Measurements from ENCODE around the gene GRIK3.

The GRIK3 gene

DNA sequence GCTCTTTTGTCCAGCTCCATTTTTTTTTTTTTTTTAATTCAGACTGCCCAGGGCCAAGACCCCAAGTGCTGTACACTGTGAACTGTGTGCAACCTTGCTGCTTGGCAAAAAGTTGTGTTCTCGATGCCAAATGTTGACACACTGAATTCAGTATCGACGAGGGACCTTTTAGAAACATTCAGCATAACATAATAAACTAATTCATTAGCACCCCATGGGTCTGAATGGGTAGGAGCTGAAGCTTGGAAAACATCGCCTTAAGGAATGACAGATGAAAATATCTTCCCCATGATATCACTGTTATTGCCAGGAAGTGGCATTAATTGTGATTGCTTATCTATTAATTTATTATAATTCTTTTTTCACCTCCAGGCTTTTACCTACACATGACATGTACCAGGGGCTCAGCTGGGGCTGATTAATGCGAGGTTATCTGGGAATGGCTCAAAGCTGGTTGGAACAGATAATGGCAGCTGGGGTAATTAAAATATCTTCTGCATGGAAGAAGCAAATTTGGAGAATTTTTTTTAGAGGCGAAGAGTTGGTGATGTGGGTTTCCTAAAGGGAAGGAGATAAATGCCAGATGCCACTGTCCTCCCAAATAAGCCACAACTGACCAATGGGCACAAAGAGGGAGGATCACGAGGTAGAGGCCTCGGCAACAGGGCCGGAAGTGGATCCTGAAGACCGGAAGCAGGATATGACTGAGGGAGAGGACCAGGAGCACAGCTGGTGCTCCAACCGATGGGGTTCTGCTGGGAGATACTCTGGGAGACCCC, 169.3 kb downstream of the GRIK3 start:
- H3K27ac ChIP-seq = no peak overlapping the region
- no peak for DNase-seq (ENCODE audit: low read depth, low spot score)

DNA sequence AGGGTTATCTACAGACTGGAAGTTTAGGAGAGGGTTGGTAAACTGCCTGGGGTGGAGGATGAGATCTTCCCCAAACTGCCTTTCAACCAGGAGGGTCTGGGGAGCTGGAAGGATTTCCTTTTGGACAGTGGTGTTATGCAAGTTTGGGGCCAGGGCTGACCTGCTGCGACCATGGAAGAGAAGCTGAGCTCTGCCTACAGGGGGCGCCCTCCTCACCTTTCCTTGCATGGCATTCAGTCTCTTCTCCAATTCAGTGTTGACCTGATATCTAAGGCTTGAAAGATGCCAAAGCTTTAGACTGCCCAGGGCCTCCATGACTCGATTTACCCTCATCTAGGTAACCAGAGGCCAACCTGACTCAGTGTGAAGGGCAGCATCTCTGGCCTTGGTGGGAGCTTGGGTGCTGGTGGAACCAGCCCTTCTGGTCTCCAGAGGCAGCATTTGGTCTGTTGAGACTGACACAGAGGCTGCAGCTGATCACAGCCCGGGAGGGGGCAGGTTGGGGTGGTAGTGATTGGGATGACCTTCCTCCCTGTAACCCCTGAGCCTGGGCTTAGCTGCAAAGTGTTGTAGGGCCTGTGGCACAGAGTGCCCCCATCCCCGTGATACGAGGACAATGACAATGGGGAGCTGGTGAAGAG, 170.0 kb downstream of the GRIK3 start:
- H3K27ac ChIP-seq = no peak overlapping the region

DNA sequence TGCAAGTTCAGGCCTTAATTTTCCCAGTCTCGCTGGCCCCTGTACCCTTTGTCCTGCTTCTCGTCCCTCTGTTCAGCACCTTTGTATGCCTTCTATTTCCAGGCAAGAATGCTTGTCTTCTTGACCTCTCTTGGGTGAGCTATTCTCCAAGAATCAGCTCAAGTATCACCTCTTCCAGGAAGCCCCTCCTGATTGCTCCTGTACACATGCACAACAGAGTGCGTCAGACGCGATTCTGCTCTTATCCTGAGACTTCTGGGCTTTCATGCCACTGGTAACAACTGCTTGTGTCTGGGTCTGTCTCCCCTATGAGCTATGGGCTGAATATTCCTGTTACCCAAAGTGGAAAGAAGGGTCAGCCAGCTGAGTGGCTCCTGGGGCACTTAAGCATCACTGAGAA, 170.8 kb downstream of the GRIK3 start:
- H3K27ac ChIP-seq = no peak overlapping the region
- no peak for DNase-seq (ENCODE audit: low read depth, low spot score)

More for the DNA sequence above, 170.0 kb downstream of the GRIK3 start:
- DNase-seq (ENCODE audit: low read depth, low spot score) = no peak

DNA sequence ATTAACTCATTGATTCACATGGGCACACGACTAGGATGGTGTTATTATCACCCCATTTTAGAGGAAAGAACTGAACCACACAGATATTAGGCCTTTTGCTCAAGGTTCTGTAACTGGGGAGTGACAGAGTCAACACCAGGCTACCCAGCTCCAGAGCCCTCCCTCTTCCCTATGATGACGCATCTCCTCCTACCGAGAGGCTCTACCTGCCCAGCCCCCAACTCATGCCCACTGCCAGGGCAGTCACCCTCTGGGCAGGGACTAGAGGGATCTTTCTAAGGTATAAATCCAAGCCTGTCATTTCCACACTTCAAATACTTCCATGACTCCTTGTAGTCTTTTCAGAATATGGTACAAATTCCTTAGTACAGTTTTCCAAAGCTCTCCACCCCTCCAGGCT, 171.3 kb downstream of the GRIK3 start:
- H3K27ac ChIP-seq = no peak overlapping the region
- DNase-seq (ENCODE audit: low read depth, low spot score) = no peak

DNA sequence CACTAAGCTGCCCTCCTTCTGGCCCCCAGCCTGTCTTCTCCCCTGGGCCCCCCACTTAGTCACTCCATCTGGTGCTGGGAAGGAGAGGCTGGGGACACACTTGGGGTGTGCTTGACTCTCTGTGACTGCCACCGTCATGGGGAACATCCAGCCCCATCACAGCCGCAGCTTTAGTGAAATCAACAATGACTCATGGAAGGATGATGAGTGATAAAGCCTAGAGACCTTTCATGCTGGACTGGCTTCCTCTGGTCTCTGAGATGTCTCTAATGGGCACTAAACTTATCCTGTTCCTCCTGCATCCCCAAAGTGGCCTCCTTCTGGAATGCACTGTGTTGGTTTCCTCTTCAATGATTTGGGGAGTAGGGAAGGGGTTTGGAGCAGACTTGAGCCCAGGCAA, 172.9 kb downstream of the GRIK3 start:
- H3K27ac ChIP-seq = no peak overlapping the region
- DNase-seq (ENCODE audit: low read depth, low spot score) = no peak

DNA sequence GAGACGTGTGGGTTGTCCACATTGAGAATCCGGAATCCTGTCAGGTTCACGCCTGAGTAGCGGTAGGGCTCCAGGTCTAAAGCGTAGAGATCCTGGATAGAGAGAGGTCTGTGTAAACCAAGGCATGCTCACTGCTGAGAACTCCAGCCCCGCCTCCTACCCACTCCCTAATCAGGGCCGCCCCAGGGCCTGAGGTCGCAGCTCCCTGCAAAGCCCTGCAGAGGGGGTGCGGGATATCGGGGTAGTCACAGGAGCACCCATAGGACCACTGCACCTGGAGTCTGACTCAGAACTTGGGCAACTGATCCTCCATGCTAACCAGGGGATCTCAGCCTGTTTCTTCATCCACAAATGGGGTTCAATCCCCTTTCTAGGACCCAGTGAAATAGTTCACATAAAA, 174.4 kb downstream of the GRIK3 start:
- H3K27ac ChIP-seq = no peak overlapping the region
- DNase-seq (ENCODE audit: low read depth, low spot score) = no peak

DNA sequence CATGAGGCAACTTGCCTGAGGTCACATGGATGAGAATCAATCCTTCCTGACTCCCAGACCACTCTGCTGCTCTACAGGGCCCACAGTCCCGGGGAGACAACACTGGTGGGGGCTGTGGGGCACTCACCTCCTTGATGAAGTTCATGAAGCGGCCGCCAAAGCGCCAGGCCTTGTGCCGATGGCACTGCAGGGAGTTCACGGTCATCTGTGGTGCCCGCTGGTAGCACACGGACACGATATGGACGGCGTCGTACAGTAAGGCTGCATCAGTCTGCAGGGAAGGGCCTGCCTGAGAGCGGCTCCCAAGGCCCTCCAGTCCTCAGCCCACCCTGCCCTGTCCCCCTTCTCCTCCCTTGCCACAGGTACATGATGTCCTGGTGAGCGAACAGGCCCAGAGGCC, 175.3 kb downstream of the GRIK3 start:
- no peak overlapping the region for H3K27ac ChIP-seq
- DNase-seq (ENCODE audit: low read depth, low spot score) = no peak

DNA sequence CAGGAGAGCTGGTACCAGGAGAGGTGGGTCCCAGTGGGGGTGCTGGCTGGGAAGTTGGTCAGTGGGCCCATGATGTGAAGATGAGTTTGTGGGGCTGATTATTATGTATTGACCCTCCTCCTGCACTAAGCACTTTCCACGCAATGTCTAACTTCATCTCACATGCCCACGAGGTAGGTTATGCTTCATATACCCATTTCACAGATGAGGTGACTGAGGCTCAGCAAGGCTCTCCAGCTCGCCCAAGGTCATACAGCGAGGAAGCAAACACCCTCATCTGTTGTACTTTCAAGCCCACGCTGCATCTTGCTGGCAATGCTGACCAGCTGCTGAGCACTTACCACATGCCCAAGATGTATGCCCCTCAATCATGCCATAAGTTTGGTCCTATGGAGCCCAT, 175.8 kb downstream of the GRIK3 start:
- DNase-seq (ENCODE audit: low read depth, low spot score) = no peak
- H3K27ac ChIP-seq = no peak overlapping the region

DNA sequence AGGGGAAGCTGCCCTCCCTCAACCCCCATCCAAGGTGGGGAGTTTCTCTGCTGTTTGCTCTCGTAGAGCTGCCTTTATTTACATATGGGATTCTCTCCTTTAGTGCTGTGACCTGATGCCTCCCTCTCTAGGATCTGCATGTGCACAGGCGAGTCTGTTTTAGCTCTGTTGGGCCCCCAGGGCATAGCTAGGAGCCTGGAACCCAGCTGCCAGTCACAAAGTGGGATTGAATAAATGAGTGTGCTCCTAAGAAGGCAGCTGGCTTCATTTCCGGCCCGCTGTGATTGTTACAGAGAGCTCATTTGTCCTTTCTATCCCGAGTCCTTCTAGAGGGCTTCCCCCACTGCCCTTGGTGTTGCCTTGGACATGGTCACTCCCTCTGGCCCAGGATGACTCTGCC, 176.6 kb downstream of the GRIK3 start:
- DNase-seq (ENCODE audit: low read depth, low spot score) = no peak
- no peak overlapping the region for H3K27ac ChIP-seq

DNA sequence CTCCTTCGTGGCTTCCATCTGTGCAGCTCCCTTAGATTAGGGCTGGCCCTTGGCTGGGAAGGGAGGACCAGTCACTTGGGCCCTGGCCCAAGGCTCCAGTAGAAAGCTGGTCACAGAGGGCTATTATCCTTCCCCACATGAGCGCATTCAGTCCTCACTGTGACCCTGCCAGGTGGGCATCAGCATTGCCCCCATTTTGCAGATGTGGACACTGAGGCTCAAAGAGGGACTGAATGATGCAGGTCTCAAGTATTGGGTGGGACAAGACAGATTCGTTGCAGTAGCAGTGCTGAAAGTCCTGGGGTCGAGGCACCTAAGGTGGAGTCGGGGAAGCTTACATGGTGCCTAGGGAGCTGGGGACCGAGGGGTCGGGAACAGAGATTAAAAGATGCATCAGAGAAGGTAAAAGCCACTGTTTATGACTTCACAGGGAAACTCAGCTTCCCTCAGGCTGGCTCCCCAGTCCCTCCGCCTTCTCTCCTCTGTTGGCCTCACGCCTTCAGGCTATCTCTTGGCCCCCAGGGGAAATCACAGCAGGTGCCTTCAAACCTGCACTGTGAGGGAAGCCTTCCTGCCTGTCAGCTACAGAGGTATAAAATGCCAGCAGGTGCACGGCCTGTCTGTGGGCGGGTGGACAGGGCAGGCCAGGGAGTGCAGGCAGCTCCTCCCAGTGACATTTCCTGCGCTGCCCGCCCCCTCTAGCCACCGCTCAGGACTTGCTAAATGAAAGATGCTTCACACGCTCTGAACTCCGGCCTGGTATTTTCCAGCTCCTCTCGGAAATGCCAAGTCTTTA, 178.4 kb downstream of the GRIK3 start:
- no peak for DNase-seq (ENCODE audit: low read depth, low spot score)
- no peak overlapping the region for H3K27ac ChIP-seq

DNA sequence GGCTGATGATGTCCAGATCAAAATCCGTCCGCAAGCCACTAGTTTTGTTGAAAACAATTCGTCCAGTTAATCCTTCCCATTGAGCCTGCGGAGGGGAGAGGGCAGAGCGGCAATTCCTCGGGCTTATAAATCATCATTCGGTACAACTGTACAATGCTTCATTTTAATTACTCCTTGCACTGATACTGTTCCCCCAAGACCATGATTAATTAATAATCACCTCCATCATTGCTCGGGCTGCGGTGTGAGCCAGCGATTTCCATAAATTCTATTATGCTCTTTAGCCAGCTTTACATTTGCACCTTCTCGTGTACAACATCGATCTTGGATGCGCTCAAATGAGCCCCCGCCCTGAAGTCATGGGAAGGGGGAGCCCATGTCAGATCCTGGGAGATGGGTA, 180.7 kb downstream of the GRIK3 start:
- H3K27ac ChIP-seq = no peak overlapping the region
- DNase-seq (ENCODE audit: low read depth, low spot score) = no peak

DNA sequence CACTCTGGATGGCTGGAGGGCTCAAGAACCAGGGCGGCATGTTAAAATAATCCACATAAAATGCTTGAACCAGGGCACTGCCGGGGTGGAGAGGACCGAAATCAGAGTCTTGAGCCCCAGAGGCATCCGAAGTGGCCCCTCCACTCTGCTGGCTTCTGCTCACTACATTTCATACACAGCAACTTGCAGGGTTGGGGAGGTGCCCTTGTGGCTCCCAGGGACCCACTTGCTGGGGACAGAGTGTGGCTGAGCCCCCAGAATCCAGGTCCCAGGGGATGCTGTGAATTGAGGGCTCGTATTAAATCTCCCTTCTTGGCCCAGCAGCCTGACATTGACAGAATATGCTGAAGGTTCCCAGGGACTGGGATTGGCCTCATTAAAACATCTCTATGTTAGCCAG, 181.7 kb downstream of the GRIK3 start:
- DNase-seq (ENCODE audit: low read depth, low spot score) = no peak
- H3K27ac ChIP-seq = no peak overlapping the region

DNA sequence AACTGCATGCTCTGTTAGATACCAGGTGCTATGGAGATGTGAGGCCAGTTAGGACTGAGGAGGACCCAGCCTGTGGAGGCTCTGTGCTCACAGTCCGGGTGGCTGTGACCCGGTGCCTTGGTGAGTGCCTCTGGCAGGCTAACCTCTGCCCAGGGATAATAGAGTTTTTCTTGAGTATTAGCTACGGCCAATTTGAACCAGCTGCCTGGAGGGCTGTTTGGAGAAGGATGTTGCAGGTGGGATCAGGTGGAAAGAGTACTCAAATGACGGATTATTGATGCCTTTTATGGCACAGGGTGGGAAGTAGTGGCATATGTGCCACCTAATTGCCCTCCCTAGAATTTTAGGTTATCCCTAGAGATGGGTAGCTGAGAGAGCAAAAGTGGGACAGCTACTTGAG, 182.7 kb downstream of the GRIK3 start:
- no peak overlapping the region for H3K27ac ChIP-seq

DNA sequence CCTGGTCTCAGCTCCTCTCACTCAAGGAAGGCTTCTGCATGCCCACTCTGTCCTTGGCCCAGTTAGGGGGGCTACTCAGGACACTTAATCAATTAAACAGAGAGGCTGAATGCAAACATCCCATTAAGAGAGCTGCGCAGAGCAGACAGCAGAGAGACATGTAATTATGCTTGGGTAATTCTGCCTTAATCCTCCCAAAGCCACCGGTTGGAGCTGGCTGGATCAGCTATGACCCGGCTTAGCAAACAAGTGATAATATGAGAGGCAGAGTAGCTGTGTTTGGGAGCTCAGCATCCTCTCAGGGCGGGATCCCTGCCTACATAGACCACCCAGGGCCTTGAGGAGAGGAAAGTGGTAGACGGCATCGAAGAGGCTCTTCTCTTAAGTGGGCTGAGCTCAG, 183.2 kb downstream of the GRIK3 start:
- DNase-seq (ENCODE audit: low read depth, low spot score) = no peak
- no peak overlapping the region for H3K27ac ChIP-seq

More for the DNA sequence above, 182.7 kb downstream of the GRIK3 start:
- DNase-seq (ENCODE audit: low read depth, low spot score) = no peak

DNA sequence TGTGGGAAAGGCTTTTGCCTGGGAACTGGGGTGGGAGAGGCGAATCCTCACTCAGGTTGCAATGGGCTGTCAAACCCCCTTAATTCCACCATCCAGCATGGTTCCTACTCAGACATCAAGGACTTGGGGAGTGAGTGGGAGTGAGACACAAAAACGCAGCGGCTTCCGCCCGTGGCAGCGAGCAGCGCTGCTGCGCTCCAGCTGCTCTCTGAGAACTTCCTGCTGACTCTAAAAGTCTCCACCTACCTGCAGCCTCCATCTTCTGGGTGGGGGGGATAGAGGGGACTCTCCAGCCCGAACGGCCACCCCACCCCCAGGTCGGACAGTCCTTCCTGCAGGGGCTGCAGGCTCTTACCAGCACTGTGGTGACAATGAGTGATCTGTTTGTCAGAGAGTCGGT, 184.4 kb downstream of the GRIK3 start:
- H3K27ac ChIP-seq = no peak overlapping the region
- DNase-seq (ENCODE audit: low read depth, low spot score) = no peak

DNA sequence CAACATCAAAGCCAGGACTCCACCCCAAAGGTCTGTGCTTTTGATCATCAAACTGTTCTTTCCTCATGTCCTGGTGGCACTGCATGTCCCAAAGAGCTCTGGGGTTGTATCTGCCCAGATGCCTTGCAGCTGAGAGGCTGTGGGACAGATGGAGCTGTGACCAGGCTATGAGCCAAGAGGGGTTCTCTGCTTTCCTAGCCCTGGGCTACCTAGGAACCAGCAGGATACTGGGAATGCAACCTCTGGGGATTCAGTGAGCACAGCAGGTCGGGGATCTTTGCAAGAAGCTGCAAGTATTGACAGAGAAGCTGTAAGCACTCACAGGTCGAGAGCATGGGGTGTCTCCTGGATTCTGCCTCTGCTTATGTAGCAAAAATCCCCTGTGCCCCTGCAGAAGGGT, 186.6 kb downstream of the GRIK3 start:
- H3K27ac ChIP-seq = no peak overlapping the region
- no peak for DNase-seq (ENCODE audit: low read depth, low spot score)

DNA sequence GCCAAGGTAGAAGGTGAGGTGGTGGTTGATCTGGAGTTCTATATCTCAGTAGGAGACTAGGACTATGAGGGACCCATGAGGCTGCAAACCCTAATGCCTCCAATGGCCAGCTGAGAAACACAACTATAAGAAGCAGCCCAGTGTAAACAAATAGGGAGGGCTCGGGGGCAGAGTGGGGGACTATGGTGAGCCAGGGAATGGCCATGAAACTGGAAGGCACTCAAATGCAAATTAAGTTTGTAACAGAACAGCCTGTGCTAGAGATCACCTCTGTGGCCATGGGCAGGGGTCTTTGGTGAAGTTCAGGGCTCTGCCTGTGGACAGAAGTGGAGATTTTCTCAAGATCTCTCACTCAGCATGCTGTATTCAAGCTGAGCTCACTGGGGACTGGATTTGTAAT, 187.1 kb downstream of the GRIK3 start:
- DNase-seq (ENCODE audit: low read depth, low spot score) = no peak
- no peak overlapping the region for H3K27ac ChIP-seq

DNA sequence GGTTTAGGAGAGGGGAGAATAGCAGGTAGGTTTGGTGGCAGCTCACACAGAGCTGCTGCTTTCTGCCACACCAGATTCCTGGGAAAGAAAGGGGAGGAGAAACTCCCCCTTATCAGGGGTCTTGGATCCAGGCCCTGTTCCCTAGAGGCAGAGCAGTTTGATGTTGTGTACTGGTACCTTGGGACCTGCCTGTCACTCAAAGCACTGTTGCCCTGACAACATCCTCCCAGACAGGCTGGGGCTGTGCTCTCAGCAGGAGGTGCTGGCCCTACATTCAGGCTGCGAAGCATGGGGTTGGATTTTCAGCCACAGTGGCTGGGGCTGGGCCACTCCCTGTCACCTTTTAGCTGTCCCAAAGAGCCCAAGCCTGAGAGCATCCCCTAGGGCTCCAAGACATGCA, 188.0 kb downstream of the GRIK3 start:
- no peak for DNase-seq (ENCODE audit: low read depth, low spot score)
- H3K27ac ChIP-seq = no peak overlapping the region

DNA sequence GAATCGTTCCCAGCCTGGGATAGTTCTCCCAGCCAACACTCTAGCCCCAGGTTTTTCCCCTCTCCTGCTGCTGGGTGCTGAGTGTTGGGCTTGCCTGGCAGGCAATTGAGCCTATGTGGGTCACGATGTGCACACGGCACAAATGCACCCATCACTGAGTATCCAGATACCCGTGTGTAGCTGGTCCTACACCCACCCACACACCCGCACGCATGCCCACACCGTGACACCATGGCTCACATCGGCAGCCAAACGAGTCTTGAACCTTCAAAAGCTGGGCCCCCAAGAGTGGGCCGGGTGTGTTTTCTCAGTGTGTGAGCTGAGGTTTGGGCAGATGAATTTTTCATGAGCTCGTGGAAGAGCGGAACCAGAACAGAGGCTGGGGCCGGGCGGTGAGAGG, 188.5 kb downstream of the GRIK3 start:
- H3K27ac ChIP-seq = no peak overlapping the region
- DNase-seq (ENCODE audit: low read depth, low spot score) = no peak

DNA sequence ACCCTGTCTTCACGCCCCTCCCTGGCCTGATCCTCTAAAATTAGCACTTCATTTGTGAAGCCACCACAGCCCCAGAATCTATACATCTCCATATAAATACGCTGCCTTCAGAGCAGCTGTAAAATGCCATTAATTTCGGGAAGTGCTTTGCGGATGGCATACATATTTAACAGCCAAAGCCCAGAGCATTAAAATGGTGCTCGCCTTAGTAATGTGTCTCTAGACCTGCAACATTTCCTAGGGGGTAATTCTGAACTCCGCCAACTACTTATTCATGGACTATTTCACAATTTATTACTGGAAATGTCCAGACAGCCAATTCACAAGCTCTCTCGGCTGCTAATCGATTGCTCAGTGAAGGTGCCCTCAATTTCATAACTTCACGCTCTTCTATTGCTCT, 189.4 kb downstream of the GRIK3 start:
- no peak overlapping the region for H3K27ac ChIP-seq
- no peak for DNase-seq (ENCODE audit: low read depth, low spot score)

DNA sequence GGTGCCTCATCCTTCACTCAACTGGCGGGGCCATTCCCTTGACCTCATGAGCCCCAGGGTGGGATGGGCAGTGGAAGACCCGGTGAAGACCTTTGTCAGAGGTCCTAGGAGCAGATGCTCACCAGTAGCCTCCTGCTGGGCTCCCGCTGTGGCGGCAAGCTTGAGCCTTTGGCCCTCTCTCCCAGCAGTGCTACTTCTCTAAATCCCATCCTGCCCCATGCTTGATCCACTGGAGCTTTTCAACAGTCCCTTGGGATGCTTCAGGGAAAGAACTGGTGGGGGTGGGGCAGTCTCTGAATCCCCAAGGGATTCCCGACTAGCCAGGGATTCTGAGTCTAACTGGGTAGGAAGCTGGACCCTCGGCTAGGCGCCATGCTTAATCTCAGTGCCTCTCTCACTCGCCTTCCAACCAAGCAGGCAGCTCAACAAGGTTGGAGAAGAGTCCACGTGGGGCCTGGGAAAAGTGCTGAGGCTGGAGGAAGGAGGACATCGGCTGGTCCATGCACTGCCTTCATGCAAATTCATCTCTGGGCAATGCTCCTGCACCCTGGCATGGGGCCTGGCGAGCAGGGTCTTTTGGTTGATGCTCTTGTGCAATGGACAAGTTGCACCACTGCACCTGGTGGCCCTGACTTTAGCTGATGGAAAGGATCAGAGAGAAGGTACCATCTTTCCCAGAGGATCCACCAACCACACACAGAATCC, 190.3 kb downstream of the GRIK3 start:
- no peak for DNase-seq (ENCODE audit: low read depth, low spot score)
- no peak overlapping the region for H3K27ac ChIP-seq

All from epithelial cell of prostate (primary cell).